Astrocyte (in vitro differentiated cells and primary cell): ENCODE measurements around the gene LMTK2. TPM values are rescaled to one million over a fixed set of nuclear protein-coding genes. Genes with fewer than 3 reads are reported as not detected.

Experiments
- DNase-seq: peaks from one replicate; pipeline ENCODE4 v3.0.0-alpha.2; 2010; ENCODE audit warnings: low read depth
- FAIRE-seq: peaks from 2 replicates; lab custom pipeline; 2011; peaks lifted over from hg19 to GRCh38; lab: Jason Lieb, UNC
- H2AFZ ChIP-seq: 2 replicates; pipeline ENCODE4 v1.6.0; 2012; ENCODE audit warnings: low read depth, low read length, inconsistent platforms
- H3K27ac ChIP-seq: 2 replicates; pipeline ENCODE4 v1.5.1; 2011; ENCODE audit warnings: low read depth, low read length, inconsistent platforms
- H3K27me3 ChIP-seq: 2 replicates; pipeline ENCODE4 v1.6.0; 2011; ENCODE audit warnings: low read length, inconsistent platforms; ENCODE audit not compliant: insufficient read depth
- H3K36me3 ChIP-seq: 2 replicates; pipeline ENCODE4 v1.5.1; 2011; ENCODE audit warnings: low read length, inconsistent platforms; ENCODE audit not compliant: insufficient read depth
- H3K4me1 ChIP-seq: 2 replicates; pipeline ENCODE4 v1.5.1; 2011; ENCODE audit warnings: low read length, inconsistent platforms; ENCODE audit not compliant: insufficient read depth
- H3K4me2 ChIP-seq: 2 replicates; pipeline ENCODE4 v1.6.0; 2012; ENCODE audit warnings: low read length, inconsistent platforms
- H3K4me3 ChIP-seq: 2 replicates; pipeline ENCODE4 v1.5.1; 2011; ENCODE audit warnings: low read depth, mild to moderate bottlenecking, low read length, inconsistent platforms; ENCODE audit not compliant: insufficient read depth
- H3K79me2 ChIP-seq: 2 replicates; pipeline ENCODE4 v1.6.0; 2012; ENCODE audit warnings: mild to moderate bottlenecking, low read length, inconsistent platforms; ENCODE audit not compliant: insufficient read depth
- H3K9ac ChIP-seq: 2 replicates; pipeline ENCODE4 v1.6.0; 2012; ENCODE audit warnings: mild to moderate bottlenecking, low read length, inconsistent platforms
- H3K9me3 ChIP-seq: 2 replicates; pipeline ENCODE4 v1.5.1; 2012; ENCODE audit warnings: low read depth, mild to moderate bottlenecking, low read length, inconsistent platforms; ENCODE audit not compliant: insufficient read depth
- H4K20me1 ChIP-seq: 2 replicates; pipeline ENCODE4 v1.6.0; 2012; ENCODE audit warnings: low read length, inconsistent platforms; ENCODE audit not compliant: insufficient read depth
- H3K27ac Mint-ChIP-seq: one replicate; pipeline ENCODE4 v1.8.0; 2021; ENCODE audit warnings: mild to moderate bottlenecking, mixed read lengths; ENCODE audit not compliant: unreplicated experiment
- H3K27me3 Mint-ChIP-seq: one replicate; pipeline ENCODE4 v1.8.0; 2021; ENCODE audit warnings: low read depth, mixed read lengths; ENCODE audit not compliant: unreplicated experiment
- H3K36me3 Mint-ChIP-seq: one replicate; pipeline ENCODE4 v1.8.0; 2021; ENCODE audit warnings: low read depth, mixed read lengths; ENCODE audit not compliant: unreplicated experiment
- H3K4me1 Mint-ChIP-seq: one replicate; pipeline ENCODE4 v1.8.0; 2021; ENCODE audit warnings: low read depth, mixed read lengths; ENCODE audit not compliant: unreplicated experiment
- H3K4me3 Mint-ChIP-seq: one replicate; pipeline ENCODE4 v1.8.0; 2021; ENCODE audit warnings: mild to moderate bottlenecking, moderate library complexity, mixed read lengths; ENCODE audit not compliant: unreplicated experiment
- H3K9me3 Mint-ChIP-seq: one replicate; pipeline ENCODE4 v1.8.0; 2021; ENCODE audit warnings: mild to moderate bottlenecking, mixed read lengths; ENCODE audit not compliant: unreplicated experiment
- EZH2 ChIP-seq: IDR thresholded peaks from 2 replicates; pipeline ENCODE4 v1.6.1; 2012; ENCODE audit warnings: mild to moderate bottlenecking, low read length, inconsistent platforms; ENCODE audit not compliant: insufficient read depth
- total RNA-seq: library from RNA; stranded (reverse); gene quantifications from 2 replicates; pipeline ENCODE4 v1.2.1, GENCODE V29; 2021
- TF ChIP-seq, protein P1 (sequence below): IDR thresholded peaks from 2 replicates; pipeline ENCODE4 v1.5.1; 2011; ENCODE audit warnings: low read depth, mild to moderate bottlenecking, inconsistent platforms, low read length, moderate library complexity; ENCODE audit not compliant: insufficient read depth

Gene LMTK2
- total RNA-seq, 1 donor from 2014 or later, result 15.2 TPM

DNA sequence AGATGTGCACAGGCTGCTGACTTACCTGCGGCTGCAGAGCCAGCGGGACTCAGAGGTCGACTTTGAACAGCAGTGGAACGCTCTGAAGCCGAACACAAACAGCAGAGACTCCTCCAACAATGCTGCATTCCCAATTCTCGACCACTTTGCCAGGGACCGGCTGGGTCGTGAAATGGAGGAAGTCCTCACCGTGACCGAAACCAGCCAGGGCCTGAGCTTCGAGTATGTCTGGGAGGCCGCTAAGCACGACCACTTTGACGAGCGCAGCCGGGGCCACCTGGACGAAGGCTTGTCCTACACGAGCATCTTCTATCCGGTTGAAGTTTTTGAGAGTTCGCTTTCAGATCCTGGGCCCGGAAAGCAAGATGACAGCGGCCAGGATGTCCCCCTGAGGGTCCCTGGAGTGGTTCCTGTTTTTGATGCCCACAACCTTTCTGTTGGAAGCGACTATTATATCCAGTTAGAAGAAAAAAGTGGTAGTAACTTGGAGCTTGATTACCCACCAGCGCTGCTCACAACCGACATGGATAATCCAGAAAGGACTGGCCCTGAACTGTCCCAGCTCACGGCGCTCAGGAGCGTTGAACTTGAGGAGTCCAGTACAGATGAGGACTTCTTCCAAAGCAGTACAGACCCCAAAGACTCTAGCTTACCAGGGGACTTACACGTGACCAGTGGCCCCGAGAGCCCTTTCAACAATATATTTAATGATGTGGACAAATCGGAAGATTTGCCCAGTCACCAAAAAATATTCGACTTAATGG lies 85.2 kb downstream of the LMTK2 start:
- Histone ChIP-seq H3K4me2 (no peak overlapping the region), H3K79me2 (no peaks in the 10 kb centered on the region), H3K36me3 (no peaks in the 10 kb centered on the region), H3K4me1 (no peaks in the 10 kb centered on the region), H3K27ac (no peak overlapping the region), H3K4me3 (no peak overlapping the region), H4K20me1 (no peaks in the 10 kb centered on the region), H3K9me3 (peaks cover 2% of the 10 kb centered on the region), H2AFZ (no peak overlapping the region), H3K9ac (no peak overlapping the region), H3K27me3 (no peaks in the 10 kb centered on the region)
- FAIRE-seq (no peak), DNase-seq (no peak)
- Mint-ChIP-seq H3K36me3 (peaks cover 25% of the 10 kb centered on the region), H3K4me1 (peaks cover 5% of the 10 kb centered on the region), H3K4me3 (no peak overlapping the region), H3K27me3 (no peaks in the 10 kb centered on the region), H3K9me3 (peaks cover 6% of the 10 kb centered on the region), H3K27ac (no peak overlapping the region)
- TF ChIP-seq, protein P1, sequence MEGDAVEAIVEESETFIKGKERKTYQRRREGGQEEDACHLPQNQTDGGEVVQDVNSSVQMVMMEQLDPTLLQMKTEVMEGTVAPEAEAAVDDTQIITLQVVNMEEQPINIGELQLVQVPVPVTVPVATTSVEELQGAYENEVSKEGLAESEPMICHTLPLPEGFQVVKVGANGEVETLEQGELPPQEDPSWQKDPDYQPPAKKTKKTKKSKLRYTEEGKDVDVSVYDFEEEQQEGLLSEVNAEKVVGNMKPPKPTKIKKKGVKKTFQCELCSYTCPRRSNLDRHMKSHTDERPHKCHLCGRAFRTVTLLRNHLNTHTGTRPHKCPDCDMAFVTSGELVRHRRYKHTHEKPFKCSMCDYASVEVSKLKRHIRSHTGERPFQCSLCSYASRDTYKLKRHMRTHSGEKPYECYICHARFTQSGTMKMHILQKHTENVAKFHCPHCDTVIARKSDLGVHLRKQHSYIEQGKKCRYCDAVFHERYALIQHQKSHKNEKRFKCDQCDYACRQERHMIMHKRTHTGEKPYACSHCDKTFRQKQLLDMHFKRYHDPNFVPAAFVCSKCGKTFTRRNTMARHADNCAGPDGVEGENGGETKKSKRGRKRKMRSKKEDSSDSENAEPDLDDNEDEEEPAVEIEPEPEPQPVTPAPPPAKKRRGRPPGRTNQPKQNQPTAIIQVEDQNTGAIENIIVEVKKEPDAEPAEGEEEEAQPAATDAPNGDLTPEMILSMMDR, result no peak
- no peak for TF ChIP-seq EZH2

DNA sequence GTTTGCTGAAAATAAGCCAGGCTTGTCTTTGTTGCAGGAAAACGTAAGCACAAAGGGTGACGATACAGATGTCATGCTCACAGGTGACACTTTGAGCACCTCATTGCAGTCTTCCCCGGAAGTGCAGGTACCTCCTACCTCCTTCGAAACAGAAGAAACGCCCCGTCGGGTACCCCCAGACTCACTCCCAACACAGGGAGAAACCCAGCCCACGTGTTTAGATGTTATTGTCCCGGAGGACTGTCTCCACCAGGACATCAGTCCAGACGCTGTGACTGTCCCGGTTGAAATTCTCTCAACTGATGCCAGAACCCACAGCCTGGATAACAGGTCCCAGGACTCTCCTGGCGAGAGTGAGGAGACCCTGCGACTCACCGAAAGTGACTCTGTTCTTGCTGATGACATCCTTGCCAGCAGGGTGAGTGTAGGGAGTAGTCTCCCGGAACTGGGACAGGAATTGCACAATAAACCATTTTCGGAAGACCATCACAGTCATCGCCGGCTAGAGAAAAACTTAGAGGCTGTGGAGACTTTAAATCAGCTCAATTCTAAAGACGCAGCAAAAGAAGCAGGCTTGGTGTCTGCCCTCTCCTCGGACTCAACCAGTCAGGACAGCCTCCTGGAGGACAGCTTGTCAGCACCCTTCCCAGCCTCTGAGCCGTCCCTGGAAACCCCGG lies 86.3 kb downstream of the LMTK2 start:
- Mint-ChIP-seq H3K4me1 (peaks cover 5% of the 10 kb centered on the region), H3K36me3 (peaks cover 25% of the 10 kb centered on the region)
- no peak for FAIRE-seq

More for the DNA sequence above, 86.3 kb downstream of the LMTK2 start:
- H3K9me3 Mint-ChIP-seq, result peaks cover 6% of the 10 kb centered on the region
- no peaks in the 10 kb centered on the region for H3K36me3 ChIP-seq
- peak overlapping the region; percentile 72 for H3K27ac Mint-ChIP-seq
- no peaks in the 10 kb centered on the region for H3K27me3 ChIP-seq
- no peak overlapping the region for H3K9ac ChIP-seq
- peaks cover 2% of the 10 kb centered on the region for H3K9me3 ChIP-seq
- no peak overlapping the region for H2AFZ ChIP-seq
- H3K27ac ChIP-seq, result no peak overlapping the region
- no peaks in the 10 kb centered on the region for H4K20me1 ChIP-seq
- H3K4me2 ChIP-seq, result no peak overlapping the region
- DNase-seq, result no peak
- TF ChIP-seq, protein P1, result no peak
- TF ChIP-seq EZH2, result no peak
- H3K4me3 Mint-ChIP-seq, result no peak overlapping the region
- no peak overlapping the region for H3K4me3 ChIP-seq
- H3K4me1 ChIP-seq, result no peaks in the 10 kb centered on the region
- H3K79me2 ChIP-seq, result no peaks in the 10 kb centered on the region
- no peaks in the 10 kb centered on the region for H3K27me3 Mint-ChIP-seq
